ENCODE results near the gene SLC11A1.

DNA sequence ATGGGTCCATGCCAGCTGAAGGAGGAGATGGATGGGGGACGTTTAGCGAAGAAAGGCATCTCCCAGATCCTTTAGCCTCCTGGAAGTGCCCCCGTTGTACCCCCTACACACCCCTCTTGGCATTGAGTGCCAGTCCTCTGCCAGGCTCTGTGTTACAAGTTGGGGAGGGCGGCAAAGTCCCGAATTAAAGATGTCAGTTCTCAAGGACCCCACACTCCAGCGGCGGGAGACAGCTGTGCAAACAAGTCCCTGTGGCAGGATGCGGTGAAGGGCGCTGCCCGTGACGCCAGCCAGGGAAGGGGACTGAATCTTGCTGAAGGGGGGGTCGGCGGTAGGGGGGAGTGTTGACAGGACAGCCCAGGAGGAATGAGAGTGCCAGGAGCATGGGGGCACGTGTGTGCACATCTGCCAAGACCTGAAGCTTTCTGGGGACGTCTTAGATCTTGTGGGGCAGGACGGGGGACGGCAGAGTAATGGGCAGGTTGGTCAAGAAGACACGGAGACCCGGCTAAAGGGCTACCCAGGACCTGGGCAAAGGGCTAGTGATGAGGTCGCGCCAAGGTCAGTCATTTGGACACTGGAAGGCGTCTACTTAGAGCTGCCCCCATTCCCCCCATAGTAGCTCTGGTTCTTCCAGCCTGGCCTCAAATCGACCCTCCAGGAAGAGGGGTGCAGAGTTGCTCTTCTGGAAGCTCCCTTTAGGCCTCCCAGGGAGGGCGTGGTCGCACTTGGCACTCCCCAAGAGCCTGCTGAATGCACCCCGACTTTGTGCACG lies 14.8 kb downstream of the SLC11A1 start:
- TF ChIP-seq, protein P1, sequence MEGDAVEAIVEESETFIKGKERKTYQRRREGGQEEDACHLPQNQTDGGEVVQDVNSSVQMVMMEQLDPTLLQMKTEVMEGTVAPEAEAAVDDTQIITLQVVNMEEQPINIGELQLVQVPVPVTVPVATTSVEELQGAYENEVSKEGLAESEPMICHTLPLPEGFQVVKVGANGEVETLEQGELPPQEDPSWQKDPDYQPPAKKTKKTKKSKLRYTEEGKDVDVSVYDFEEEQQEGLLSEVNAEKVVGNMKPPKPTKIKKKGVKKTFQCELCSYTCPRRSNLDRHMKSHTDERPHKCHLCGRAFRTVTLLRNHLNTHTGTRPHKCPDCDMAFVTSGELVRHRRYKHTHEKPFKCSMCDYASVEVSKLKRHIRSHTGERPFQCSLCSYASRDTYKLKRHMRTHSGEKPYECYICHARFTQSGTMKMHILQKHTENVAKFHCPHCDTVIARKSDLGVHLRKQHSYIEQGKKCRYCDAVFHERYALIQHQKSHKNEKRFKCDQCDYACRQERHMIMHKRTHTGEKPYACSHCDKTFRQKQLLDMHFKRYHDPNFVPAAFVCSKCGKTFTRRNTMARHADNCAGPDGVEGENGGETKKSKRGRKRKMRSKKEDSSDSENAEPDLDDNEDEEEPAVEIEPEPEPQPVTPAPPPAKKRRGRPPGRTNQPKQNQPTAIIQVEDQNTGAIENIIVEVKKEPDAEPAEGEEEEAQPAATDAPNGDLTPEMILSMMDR (IDR thresholded peaks at IDR 0.05) = no peak
- TF ChIP-seq POLR2A (IDR thresholded peaks at IDR 0.05; ENCODE audit: low read depth) = no peak
- TF ChIP-seq POLR2AphosphoS5 (IDR thresholded peaks at IDR 0.05) = no peak
